Measurements from ENCODE around the gene SLC22A23. TPM values are rescaled to one million over a fixed set of nuclear protein-coding genes. Genes with fewer than 3 reads are reported as not detected.

The SLC22A23 gene
- total RNA-seq, 1 donor from 2014 or later: 5.7 TPM

- Mint-ChIP-seq H3K9me3 (ENCODE audit: unreplicated experiment) (peaks cover 3% of the 10 kb centered on the region), H3K4me3 (ENCODE audit: unreplicated experiment) (peak overlapping the region; percentile 93), H3K36me3 (ENCODE audit: low read depth, unreplicated experiment) (peaks cover 13% of the 10 kb centered on the region), H3K4me1 (ENCODE audit: low read depth, unreplicated experiment) (peaks cover 21% of the 10 kb centered on the region), H3K27ac (ENCODE audit: unreplicated experiment) (peak overlapping the region; percentile 75), H3K27me3 (ENCODE audit: low read depth, unreplicated experiment) (peaks cover 6% of the 10 kb centered on the region)
- Histone ChIP-seq H3K27me3 (ENCODE audit: insufficient read depth, low read length) (peaks cover 56% of the 10 kb centered on the region), H2AFZ (ENCODE audit: low read depth, low read length) (no peak overlapping the region), H3K9me3 (ENCODE audit: insufficient read depth, low read depth, low read length) (no peaks in the 10 kb centered on the region), H3K79me2 (ENCODE audit: insufficient read depth, low read length) (peaks cover 10% of the 10 kb centered on the region), H4K20me1 (ENCODE audit: insufficient read depth, low read length) (peaks cover 11% of the 10 kb centered on the region), H3K36me3 (ENCODE audit: insufficient read depth, low read length) (no peaks in the 10 kb centered on the region), H3K4me2 (ENCODE audit: low read length) (peak overlapping the region; percentile 84), H3K4me3 (ENCODE audit: insufficient read depth, low read depth, low read length) (peak overlapping the region; percentile 60), H3K9ac (ENCODE audit: low read length) (peak overlapping the region; percentile 72), H3K27ac (ENCODE audit: low read depth, low read length) (no peak overlapping the region), H3K4me1 (ENCODE audit: insufficient read depth, low read length) (peaks cover 27% of the 10 kb centered on the region)
- TF ChIP-seq CTCF (IDR thresholded peaks at IDR 0.05; ENCODE audit: insufficient read depth, low read depth, low read length): no peak
- TF ChIP-seq EZH2 (IDR thresholded peaks at IDR 0.05; ENCODE audit: insufficient read depth, low read length): no peak
- FAIRE-seq: no peak
- no peak for DNase-seq (ENCODE audit: low read depth)
Observed at GRCh38 chr6:3226042-3226441, 230.8 kb downstream of the SLC22A23 start.

- FAIRE-seq: no peak
- no peak for DNase-seq (ENCODE audit: low read depth)
Observed at GRCh38 chr6:3222506-3223038, 234.3 kb downstream of the SLC22A23 start.

More at GRCh38 chr6:3222506-3223038, 234.3 kb downstream of the SLC22A23 start:
- no peaks in the 10 kb centered on the region for H3K36me3 ChIP-seq (ENCODE audit: insufficient read depth, low read length)
- H3K4me1 Mint-ChIP-seq (ENCODE audit: low read depth, unreplicated experiment): peaks cover 8% of the 10 kb centered on the region
- peaks cover 10% of the 10 kb centered on the region for H3K79me2 ChIP-seq (ENCODE audit: insufficient read depth, low read length)
- H3K4me1 ChIP-seq (ENCODE audit: insufficient read depth, low read length): peaks cover 10% of the 10 kb centered on the region
- no peak overlapping the region for H3K4me3 Mint-ChIP-seq (ENCODE audit: unreplicated experiment)
- peaks cover 11% of the 10 kb centered on the region for H4K20me1 ChIP-seq (ENCODE audit: insufficient read depth, low read length)
- TF ChIP-seq CTCF (IDR thresholded peaks at IDR 0.05; ENCODE audit: insufficient read depth, low read depth, low read length) (no peak), EZH2 (IDR thresholded peaks at IDR 0.05; ENCODE audit: insufficient read depth, low read length) (no peak)
- peaks cover 15% of the 10 kb centered on the region for H3K36me3 Mint-ChIP-seq (ENCODE audit: low read depth, unreplicated experiment)
- no peak overlapping the region for H2AFZ ChIP-seq (ENCODE audit: low read depth, low read length)
- peaks cover 8% of the 10 kb centered on the region for H3K27me3 Mint-ChIP-seq (ENCODE audit: low read depth, unreplicated experiment)
- peaks cover 39% of the 10 kb centered on the region for H3K27me3 ChIP-seq (ENCODE audit: insufficient read depth, low read length)
- H3K9ac ChIP-seq (ENCODE audit: low read length): no peak overlapping the region
- H3K4me3 ChIP-seq (ENCODE audit: insufficient read depth, low read depth, low read length): no peak overlapping the region
- no peaks in the 10 kb centered on the region for H3K9me3 ChIP-seq (ENCODE audit: insufficient read depth, low read depth, low read length)
- no peak overlapping the region for H3K27ac ChIP-seq (ENCODE audit: low read depth, low read length)
- peaks cover 3% of the 10 kb centered on the region for H3K9me3 Mint-ChIP-seq (ENCODE audit: unreplicated experiment)
- H3K27ac Mint-ChIP-seq (ENCODE audit: unreplicated experiment): no peak overlapping the region
- no peak overlapping the region for H3K4me2 ChIP-seq (ENCODE audit: low read length)
